ENCODE results near the gene POU5F1. TPM values are rescaled to one million over a fixed set of nuclear protein-coding genes. Genes with fewer than 3 reads are reported as not detected.

The POU5F1 gene
- polyA plus RNA-seq, 1 donor (not counting 4 experiments of a cell fraction or from before 2014, with no cell fraction given) = 1.6 TPM

DNA sequence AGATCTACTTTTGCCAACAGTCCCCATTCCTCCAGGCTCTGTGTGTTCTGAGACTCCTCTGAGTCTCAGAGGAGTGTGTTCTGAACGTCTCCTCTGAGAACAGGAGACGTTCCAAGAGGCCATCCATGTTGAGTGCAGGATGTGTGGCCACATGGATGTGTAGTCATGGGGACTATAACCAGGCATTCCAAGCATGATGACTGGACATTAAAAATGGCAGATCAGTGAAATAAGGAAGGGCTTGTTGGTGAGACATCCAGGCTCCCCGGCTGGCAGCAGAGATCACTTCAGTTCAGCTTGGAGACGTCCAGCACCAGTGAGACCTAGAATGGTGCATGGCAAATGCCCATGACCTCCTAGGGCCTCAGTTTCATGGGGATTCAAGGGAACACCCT is 34.3 kb upstream of the POU5F1 start:
- FAIRE-seq (no peak), DNase-seq (ENCODE audit: low read depth, low spot score) (no peak)
- no peaks in the 10 kb centered on the region for H3K36me3 ChIP-seq (ENCODE audit: control insufficient read depth in 2 of 2, extremely low read depth in 1 of 2, insufficient read depth in 2 of 2, low read length in 2 of 2)
- H3K27me3 ChIP-seq (ENCODE audit: control insufficient read depth, extremely low read depth, insufficient read depth, low read length) = no peaks in the 10 kb centered on the region
- H2AFZ ChIP-seq (ENCODE audit: control insufficient read depth, low read length) = no peak overlapping the region
- peak overlapping the region; percentile 81 for H3K4me2 ChIP-seq (ENCODE audit: control insufficient read depth, extremely low read depth, insufficient read depth, low read depth, low read length)
- no peaks in the 10 kb centered on the region for H3K79me2 ChIP-seq (ENCODE audit: control insufficient read depth, insufficient read depth, low read length)
- peaks cover 23% of the 10 kb centered on the region for H3K4me1 ChIP-seq (ENCODE audit: control insufficient read depth, extremely low read depth, insufficient read depth, low read length)
- dilution Hi-C loops (cut with MboI; ENCODE audit: extremely low pct_ligation_motif_present, low sequenced_read_pairs) = no loop called here
- H3K9ac ChIP-seq (ENCODE audit: control insufficient read depth, extremely low read depth, insufficient read depth, low read length) = peak overlapping the region; percentile 69
- H3K9me1 ChIP-seq (ENCODE audit: control insufficient read depth, extremely low read depth, insufficient read depth, low read length) = peaks cover 2% of the 10 kb centered on the region
- no peaks in the 10 kb centered on the region for H3K9me3 ChIP-seq (ENCODE audit: control insufficient read depth, low read depth, low read length)
- H4K20me1 ChIP-seq (ENCODE audit: control insufficient read depth, extremely low read depth, insufficient read depth, low read length) = no peaks in the 10 kb centered on the region
- peak overlapping the region in 2 of 3 experiments; percentile 11 to 73 for H3K4me3 ChIP-seq (ENCODE audit: control insufficient read depth in 2 of 3, extremely low read depth in 1 of 3, insufficient read depth in 2 of 3, low read depth in 1 of 3, low read length in 3 of 3)
- H3K27ac ChIP-seq (ENCODE audit: control insufficient read depth, insufficient read depth, low read length) = peak overlapping the region; percentile 73
- TF ChIP-seq, protein P1, sequence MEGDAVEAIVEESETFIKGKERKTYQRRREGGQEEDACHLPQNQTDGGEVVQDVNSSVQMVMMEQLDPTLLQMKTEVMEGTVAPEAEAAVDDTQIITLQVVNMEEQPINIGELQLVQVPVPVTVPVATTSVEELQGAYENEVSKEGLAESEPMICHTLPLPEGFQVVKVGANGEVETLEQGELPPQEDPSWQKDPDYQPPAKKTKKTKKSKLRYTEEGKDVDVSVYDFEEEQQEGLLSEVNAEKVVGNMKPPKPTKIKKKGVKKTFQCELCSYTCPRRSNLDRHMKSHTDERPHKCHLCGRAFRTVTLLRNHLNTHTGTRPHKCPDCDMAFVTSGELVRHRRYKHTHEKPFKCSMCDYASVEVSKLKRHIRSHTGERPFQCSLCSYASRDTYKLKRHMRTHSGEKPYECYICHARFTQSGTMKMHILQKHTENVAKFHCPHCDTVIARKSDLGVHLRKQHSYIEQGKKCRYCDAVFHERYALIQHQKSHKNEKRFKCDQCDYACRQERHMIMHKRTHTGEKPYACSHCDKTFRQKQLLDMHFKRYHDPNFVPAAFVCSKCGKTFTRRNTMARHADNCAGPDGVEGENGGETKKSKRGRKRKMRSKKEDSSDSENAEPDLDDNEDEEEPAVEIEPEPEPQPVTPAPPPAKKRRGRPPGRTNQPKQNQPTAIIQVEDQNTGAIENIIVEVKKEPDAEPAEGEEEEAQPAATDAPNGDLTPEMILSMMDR (optimal IDR thresholded peaks at IDR 0.05 in 1 of 3, IDR thresholded peaks at IDR 0.05 in 1 of 3, conservative IDR thresholded peaks at IDR 0.05 in 1 of 3; ENCODE audit: extremely low read depth in 1 of 3, insufficient read depth in 2 of 3, low read length in 3 of 3) = no peak
- TF ChIP-seq EZH2 (IDR thresholded peaks at IDR 0.05; ENCODE audit: low read length) = no peak

DNA sequence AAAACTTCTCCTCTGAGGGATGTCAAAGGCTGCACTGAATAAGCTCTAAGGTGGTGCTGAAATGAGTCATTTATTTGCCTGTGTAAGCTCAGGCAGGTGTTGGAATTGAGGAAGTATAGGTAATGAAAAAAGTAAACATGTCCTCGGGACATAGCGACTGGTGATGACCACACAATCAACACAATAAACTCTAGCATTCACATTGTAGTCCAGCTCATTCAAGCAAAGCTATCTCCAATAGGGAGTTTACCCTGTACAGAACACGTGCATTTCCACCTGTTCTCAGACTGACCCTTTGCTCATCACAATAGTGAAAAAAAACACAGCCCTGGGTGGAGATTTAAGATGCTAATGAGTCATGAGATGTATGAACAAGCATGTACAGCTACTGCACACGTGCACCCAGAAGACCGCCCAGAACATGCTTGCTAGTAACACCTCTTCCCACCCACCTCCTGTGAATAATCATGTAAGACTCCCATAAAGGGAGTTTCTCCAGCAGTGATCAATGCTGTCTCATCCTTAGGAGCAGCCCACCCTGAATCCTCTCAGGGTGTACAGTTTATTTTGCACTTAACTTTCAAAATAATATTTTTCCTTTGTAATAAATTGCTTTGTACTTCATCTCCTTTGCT is 33.0 kb upstream of the POU5F1 start:
- no peaks in the 10 kb centered on the region for H4K20me1 ChIP-seq (ENCODE audit: control insufficient read depth, extremely low read depth, insufficient read depth, low read length)
- no peaks in the 10 kb centered on the region for H3K27me3 ChIP-seq (ENCODE audit: control insufficient read depth, extremely low read depth, insufficient read depth, low read length)
- no peaks in the 10 kb centered on the region for H3K9me3 ChIP-seq (ENCODE audit: control insufficient read depth, low read depth, low read length)
- H3K9me1 ChIP-seq (ENCODE audit: control insufficient read depth, extremely low read depth, insufficient read depth, low read length) = peaks cover 2% of the 10 kb centered on the region
- peak; percentile 49 for FAIRE-seq
- no peaks in the 10 kb centered on the region for H3K79me2 ChIP-seq (ENCODE audit: control insufficient read depth, insufficient read depth, low read length)
- peaks cover 23% of the 10 kb centered on the region for H3K4me1 ChIP-seq (ENCODE audit: control insufficient read depth, extremely low read depth, insufficient read depth, low read length)
- H3K4me3 ChIP-seq (ENCODE audit: control insufficient read depth in 2 of 3, extremely low read depth in 1 of 3, insufficient read depth in 2 of 3, low read depth in 1 of 3, low read length in 3 of 3) = peak overlapping the region; percentile 39 to 73 (median 71)
- peak overlapping the region; percentile 73 for H3K27ac ChIP-seq (ENCODE audit: control insufficient read depth, insufficient read depth, low read length)
- no peak for TF ChIP-seq EZH2 (IDR thresholded peaks at IDR 0.05; ENCODE audit: low read length)
- TF ChIP-seq, protein P1 (optimal IDR thresholded peaks at IDR 0.05 in 1 of 3, IDR thresholded peaks at IDR 0.05 in 1 of 3, conservative IDR thresholded peaks at IDR 0.05 in 1 of 3; ENCODE audit: extremely low read depth in 1 of 3, insufficient read depth in 2 of 3, low read length in 3 of 3) = no peak
- no peak overlapping the region for H2AFZ ChIP-seq (ENCODE audit: control insufficient read depth, low read length)
- dilution Hi-C loops (cut with MboI; ENCODE audit: extremely low pct_ligation_motif_present, low sequenced_read_pairs) = no loop called here
- no peaks in the 10 kb centered on the region for H3K36me3 ChIP-seq (ENCODE audit: control insufficient read depth in 2 of 2, extremely low read depth in 1 of 2, insufficient read depth in 2 of 2, low read length in 2 of 2)
- peak; percentile 85 for DNase-seq (ENCODE audit: low read depth, low spot score)
- H3K4me2 ChIP-seq (ENCODE audit: control insufficient read depth, extremely low read depth, insufficient read depth, low read depth, low read length) = peak overlapping the region; percentile 81
- H3K9ac ChIP-seq (ENCODE audit: control insufficient read depth, extremely low read depth, insufficient read depth, low read length) = peak overlapping the region; percentile 69
